ENCODE data around the gene RUNDC1. TPM values are rescaled to one million over a fixed set of nuclear protein-coding genes. Genes with fewer than 3 reads are reported as not detected.

The RUNDC1 gene
- total RNA-seq, 2 donors from 2014 or later, result 10.0 to 11.5 TPM

DNA sequence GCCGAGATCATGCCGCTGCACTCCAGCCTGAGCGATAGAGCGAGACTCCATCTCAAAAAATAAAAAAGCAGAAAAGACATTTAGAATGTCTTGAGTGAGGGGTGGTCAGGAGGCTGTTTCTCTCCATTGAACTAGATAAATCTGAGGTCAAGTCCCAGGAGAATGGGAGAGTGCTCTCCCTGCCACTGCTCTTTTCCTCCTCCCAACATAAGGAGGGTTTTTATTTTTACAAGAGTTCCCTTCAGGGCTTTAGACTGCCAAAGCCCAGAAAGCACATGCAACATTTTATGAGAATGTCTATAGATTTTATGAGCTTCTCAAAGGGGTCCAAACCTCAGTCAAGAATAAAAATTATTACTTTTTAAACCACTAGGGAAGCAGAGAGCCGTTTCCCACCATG lies 46.2 kb downstream of the RUNDC1 start:
- H3K27ac Mint-ChIP-seq, result no peak overlapping the region
- H3K9me3 Mint-ChIP-seq, result no peaks in the 10 kb centered on the region
- H3K4me1 Mint-ChIP-seq (ENCODE audit: low read depth), result peaks cover 13% of the 10 kb centered on the region
- H3K27me3 Mint-ChIP-seq (ENCODE audit: low read depth), result peaks cover 9% of the 10 kb centered on the region
- no peak for DNase-seq
- no peak overlapping the region for H3K4me3 Mint-ChIP-seq
- H3K36me3 Mint-ChIP-seq (ENCODE audit: insufficient read depth in 2 of 2), result no peaks in the 10 kb centered on the region
- no peak for ATAC-seq (replicated peaks in 1 of 2)

- Mint-ChIP-seq H3K27me3 (ENCODE audit: low read depth) (peaks cover 9% of the 10 kb centered on the region), H3K27ac (no peak overlapping the region), H3K4me3 (no peak overlapping the region), H3K4me1 (ENCODE audit: low read depth) (peaks cover 13% of the 10 kb centered on the region), H3K9me3 (no peaks in the 10 kb centered on the region), H3K36me3 (ENCODE audit: insufficient read depth in 2 of 2) (no peaks in the 10 kb centered on the region)
- DNase-seq (no peak), ATAC-seq (replicated peaks in 1 of 2) (no peak)
Measured at GRCh38 chr17:43027091-43028032, 47.0 kb downstream of the RUNDC1 start.

- no peak for ATAC-seq (replicated peaks in 1 of 2)
- Mint-ChIP-seq H3K4me1 (ENCODE audit: low read depth) (peaks cover 13% of the 10 kb centered on the region), H3K9me3 (no peaks in the 10 kb centered on the region), H3K27me3 (ENCODE audit: low read depth) (peaks cover 9% of the 10 kb centered on the region), H3K4me3 (no peak overlapping the region), H3K27ac (no peak overlapping the region), H3K36me3 (ENCODE audit: insufficient read depth in 2 of 2) (no peaks in the 10 kb centered on the region)
- DNase-seq, result no peak
Measured at GRCh38 chr17:43028221-43028861, 48.0 kb downstream of the RUNDC1 start.

- Mint-ChIP-seq H3K4me1 (ENCODE audit: low read depth) (peaks cover 4% of the 10 kb centered on the region), H3K36me3 (ENCODE audit: insufficient read depth in 2 of 2) (no peaks in the 10 kb centered on the region)
- no peak for DNase-seq
Measured at GRCh38 chr17:43030137-43030767, 49.9 kb downstream of the RUNDC1 start.

GRCh38 chr17:43031666-43032065 lies 51.3 kb downstream of the RUNDC1 start:
- no peak for DNase-seq
- H3K27ac Mint-ChIP-seq, result no peak overlapping the region
- H3K9me3 Mint-ChIP-seq, result no peaks in the 10 kb centered on the region
- no peak overlapping the region for H3K4me3 Mint-ChIP-seq
- H3K36me3 Mint-ChIP-seq (ENCODE audit: insufficient read depth in 2 of 2), result no peaks in the 10 kb centered on the region
- ATAC-seq (replicated peaks in 1 of 2), result no peak
- no peaks in the 10 kb centered on the region for H3K4me1 Mint-ChIP-seq (ENCODE audit: low read depth)
- no peaks in the 10 kb centered on the region for H3K27me3 Mint-ChIP-seq (ENCODE audit: low read depth)

More at GRCh38 chr17:43030137-43030767, 49.9 kb downstream of the RUNDC1 start:
- Mint-ChIP-seq H3K9me3 (no peaks in the 10 kb centered on the region), H3K27ac (no peak overlapping the region), H3K4me3 (no peak overlapping the region), H3K27me3 (ENCODE audit: low read depth) (peaks cover 8% of the 10 kb centered on the region)
- ATAC-seq (replicated peaks in 1 of 2), result no peak

GRCh38 chr17:43033948-43034881 lies 53.9 kb downstream of the RUNDC1 start:
- H3K27ac Mint-ChIP-seq, result no peak overlapping the region
- H3K9me3 Mint-ChIP-seq, result no peaks in the 10 kb centered on the region
- no peak overlapping the region for H3K4me3 Mint-ChIP-seq
- DNase-seq (no peak), ATAC-seq (replicated peaks in 1 of 2) (no peak)
- H3K4me1 Mint-ChIP-seq (ENCODE audit: low read depth), result no peaks in the 10 kb centered on the region
- no peaks in the 10 kb centered on the region for H3K36me3 Mint-ChIP-seq (ENCODE audit: insufficient read depth in 2 of 2)
- H3K27me3 Mint-ChIP-seq (ENCODE audit: low read depth), result no peaks in the 10 kb centered on the region

GRCh38 chr17:43034894-43035293 lies 54.5 kb downstream of the RUNDC1 start:
- Mint-ChIP-seq H3K27ac (no peak overlapping the region), H3K4me1 (ENCODE audit: low read depth) (no peaks in the 10 kb centered on the region), H3K27me3 (ENCODE audit: low read depth) (no peaks in the 10 kb centered on the region), H3K36me3 (ENCODE audit: insufficient read depth in 2 of 2) (no peaks in the 10 kb centered on the region), H3K4me3 (no peak overlapping the region), H3K9me3 (no peaks in the 10 kb centered on the region)
- ATAC-seq (replicated peaks in 1 of 2) (no peak), DNase-seq (no peak)

DNA sequence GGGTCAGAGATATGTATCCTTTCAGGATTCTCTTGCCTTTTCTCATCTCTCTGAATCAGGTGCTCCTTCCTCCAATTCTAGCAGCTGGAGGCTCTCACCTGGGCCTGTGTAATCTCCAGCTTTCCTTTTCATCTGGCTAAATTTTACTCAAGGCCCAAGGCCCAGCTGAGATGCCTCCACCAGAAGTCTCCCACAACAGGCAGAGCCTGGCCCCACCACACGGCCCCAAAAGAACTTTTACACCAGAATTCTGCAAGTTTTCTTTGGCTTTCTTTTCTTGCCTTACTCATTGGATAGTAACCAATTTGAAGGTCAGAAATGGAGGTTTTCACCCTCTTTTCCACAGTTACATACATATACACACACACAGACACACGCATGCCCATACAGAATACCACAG lies 59.3 kb downstream of the RUNDC1 start:
- no peaks in the 10 kb centered on the region for H3K4me1 Mint-ChIP-seq (ENCODE audit: low read depth)
- no peak overlapping the region for H3K27ac Mint-ChIP-seq
- H3K9me3 Mint-ChIP-seq, result no peaks in the 10 kb centered on the region
- no peaks in the 10 kb centered on the region for H3K27me3 Mint-ChIP-seq (ENCODE audit: low read depth)
- H3K4me3 Mint-ChIP-seq, result no peak overlapping the region
- H3K36me3 Mint-ChIP-seq (ENCODE audit: insufficient read depth in 2 of 2), result peaks cover 0 to 3% of the 10 kb centered on the region in 2 donors
- ATAC-seq (replicated peaks in 1 of 2) (no peak), DNase-seq (no peak)

- Mint-ChIP-seq H3K27ac (no peak overlapping the region), H3K27me3 (ENCODE audit: low read depth) (no peaks in the 10 kb centered on the region), H3K36me3 (ENCODE audit: insufficient read depth in 2 of 2) (peaks cover 0 to 3% of the 10 kb centered on the region in 2 donors)
Measured at GRCh38 chr17:43040655-43041054, 60.3 kb downstream of the RUNDC1 start.

DNA sequence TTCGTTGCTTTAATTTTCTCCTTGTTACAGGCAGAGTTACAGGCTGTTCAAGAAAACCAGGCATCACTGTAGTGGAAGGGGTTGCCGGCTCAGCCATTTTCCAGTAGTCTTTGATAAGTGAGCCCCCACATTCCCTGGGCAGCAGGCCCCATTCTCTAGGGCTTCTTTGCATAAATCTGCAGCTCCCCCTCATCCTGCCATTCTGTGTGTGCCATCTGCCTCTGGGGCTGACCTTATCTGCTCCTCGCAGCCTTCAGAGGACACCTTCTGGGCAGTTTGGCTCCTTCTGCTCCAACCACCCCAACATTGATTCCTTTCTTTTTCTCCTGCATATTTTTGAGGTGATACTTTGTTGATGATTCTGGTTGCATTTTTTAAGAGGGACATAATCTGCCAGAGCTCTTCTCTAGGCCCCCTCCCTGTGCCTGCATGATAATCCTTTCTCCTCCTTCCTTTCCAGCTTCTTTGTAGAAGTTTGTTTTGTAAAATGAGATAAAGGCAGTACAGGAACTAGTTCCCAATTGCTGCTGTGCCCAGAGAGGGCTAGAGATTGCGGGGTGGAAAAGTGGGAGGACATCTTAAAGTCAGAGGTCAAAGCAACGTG lies 61.8 kb downstream of the RUNDC1 start:
- H3K36me3 Mint-ChIP-seq (ENCODE audit: insufficient read depth in 2 of 2), result peaks cover 0 to 5% of the 10 kb centered on the region in 2 donors
- H3K4me1 Mint-ChIP-seq (ENCODE audit: low read depth), result no peaks in the 10 kb centered on the region
- ATAC-seq (replicated peaks in 1 of 2), result no peak
- no peak overlapping the region for H3K4me3 Mint-ChIP-seq
- no peak for DNase-seq
- no peaks in the 10 kb centered on the region for H3K27me3 Mint-ChIP-seq (ENCODE audit: low read depth)
- no peak overlapping the region for H3K27ac Mint-ChIP-seq
- no peaks in the 10 kb centered on the region for H3K9me3 Mint-ChIP-seq

More at GRCh38 chr17:43040655-43041054, 60.3 kb downstream of the RUNDC1 start:
- H3K4me1 Mint-ChIP-seq (ENCODE audit: low read depth), result no peaks in the 10 kb centered on the region
- no peak overlapping the region for H3K4me3 Mint-ChIP-seq
- ATAC-seq (replicated peaks in 1 of 2), result no peak
- DNase-seq, result no peak
- no peaks in the 10 kb centered on the region for H3K9me3 Mint-ChIP-seq
